Stimulated activated naive B cell treated with anti-CD40 and anti-IgM and Interleukin-4, amounts not matched to agents 10 μg/mL and 1 μg/mL and 100 μg/mL, for 72 hours (primary cell): ENCODE measurements around the gene ANKEF1.
"Not testable (repeated sequence)": the region's sequence is repeated elsewhere in the genome, so short reads cannot be mapped to it uniquely, and the experiment has no call there.

ENCODE experiments used
- ATAC-seq, 2 donors: fragments of 150-1000 bp; cut with Tn5 transposase; replicated peaks; 2 replicates each; pipeline ENCODE4 v1.10.0; 2021; ENCODE audit warnings: moderate library complexity in 1 of 2
- DNase-seq: peaks from one replicate; pipeline ENCODE4 v3.0.0; 2021
- H3K27ac Mint-ChIP-seq: one replicate; pipeline ENCODE4 v1.8.0; 2022; ENCODE audit warnings: mild to moderate bottlenecking, mixed read lengths
- H3K27me3 Mint-ChIP-seq, 2 donors: one replicate each; pipeline ENCODE4 v1.8.0; 2022; ENCODE audit warnings: mixed read lengths in 2 of 2
- H3K36me3 Mint-ChIP-seq, 2 donors: one replicate each; pipeline ENCODE4 v1.8.0; 2022; ENCODE audit warnings: mixed read lengths in 2 of 2, mild to moderate bottlenecking in 1 of 2
- H3K4me1 Mint-ChIP-seq, 2 donors: one replicate each; pipeline ENCODE4 v1.8.0; 2022; ENCODE audit warnings: mixed read lengths in 2 of 2, mild to moderate bottlenecking in 1 of 2
- H3K4me3 Mint-ChIP-seq, 2 donors: one replicate each; pipeline ENCODE4 v1.8.0; 2022; ENCODE audit warnings: mild to moderate bottlenecking in 2 of 2, mixed read lengths in 2 of 2, moderate library complexity in 1 of 2
- H3K9me3 Mint-ChIP-seq, 2 donors: one replicate each; pipeline ENCODE4 v1.8.0; 2022; ENCODE audit warnings: mixed read lengths in 2 of 2, mild to moderate bottlenecking in 1 of 2

Gene ANKEF1

DNA sequence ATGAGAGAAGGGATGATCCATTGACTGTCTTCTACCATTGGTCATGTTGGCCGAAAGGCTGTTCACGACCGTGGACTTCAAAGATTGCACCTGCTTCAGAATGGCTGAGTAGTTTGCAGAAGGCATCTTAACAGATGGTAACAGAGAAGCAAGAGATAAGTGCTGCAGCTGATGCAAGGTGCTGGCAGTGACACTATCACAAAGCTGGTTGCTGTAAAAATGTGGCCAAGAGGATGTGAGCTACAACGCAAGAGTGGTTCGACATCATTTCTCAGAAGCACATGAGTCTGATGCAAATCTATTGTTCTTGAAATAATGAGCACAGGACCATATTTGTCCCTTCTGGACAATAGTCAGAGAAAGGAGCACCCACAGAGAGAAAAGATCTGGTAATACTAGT, 27.0 kb upstream of the ANKEF1 start:
- H3K4me1 Mint-ChIP-seq = no peaks in the 10 kb centered on the region
- ATAC-seq = peak; percentile 65 to 67

DNA sequence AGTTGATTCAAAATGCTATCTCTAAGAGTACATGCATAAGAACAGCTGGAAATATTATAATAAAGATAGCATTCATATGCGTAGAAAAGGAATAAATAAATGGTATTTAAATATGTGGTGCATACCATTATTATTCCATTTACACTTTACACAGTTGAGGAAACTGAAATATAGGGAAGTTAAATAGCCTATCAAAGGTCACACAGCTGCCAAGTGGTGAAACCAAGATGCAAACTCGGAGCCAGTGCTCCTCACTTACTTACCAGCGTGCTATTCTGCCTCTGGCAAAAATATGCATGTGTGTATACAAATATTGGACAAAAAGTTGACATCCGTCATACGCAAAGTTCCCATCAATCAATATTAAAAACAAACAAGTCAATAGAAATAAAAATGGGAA, 22.3 kb upstream of the ANKEF1 start:
- DNase-seq (no peak), ATAC-seq (no peak)
- H3K9me3 Mint-ChIP-seq = peaks cover 0 to 3% of the 10 kb centered on the region in 2 donors
- H3K27me3 Mint-ChIP-seq = peaks cover 16 to 18% of the 10 kb centered on the region in 2 donors
- H3K4me3 Mint-ChIP-seq = no peak overlapping the region
- H3K4me1 Mint-ChIP-seq = no peaks in the 10 kb centered on the region
- H3K36me3 Mint-ChIP-seq = no peaks in the 10 kb centered on the region
- H3K27ac Mint-ChIP-seq = no peak overlapping the region

More for the DNA sequence above, 27.0 kb upstream of the ANKEF1 start:
- Mint-ChIP-seq H3K27ac (no peak overlapping the region), H3K36me3 (no peaks in the 10 kb centered on the region), H3K27me3 (peaks cover 9 to 22% of the 10 kb centered on the region in 2 donors), H3K9me3 (peaks cover 0 to 3% of the 10 kb centered on the region in 2 donors), H3K4me3 (no peak overlapping the region)
- DNase-seq = no peak

DNA sequence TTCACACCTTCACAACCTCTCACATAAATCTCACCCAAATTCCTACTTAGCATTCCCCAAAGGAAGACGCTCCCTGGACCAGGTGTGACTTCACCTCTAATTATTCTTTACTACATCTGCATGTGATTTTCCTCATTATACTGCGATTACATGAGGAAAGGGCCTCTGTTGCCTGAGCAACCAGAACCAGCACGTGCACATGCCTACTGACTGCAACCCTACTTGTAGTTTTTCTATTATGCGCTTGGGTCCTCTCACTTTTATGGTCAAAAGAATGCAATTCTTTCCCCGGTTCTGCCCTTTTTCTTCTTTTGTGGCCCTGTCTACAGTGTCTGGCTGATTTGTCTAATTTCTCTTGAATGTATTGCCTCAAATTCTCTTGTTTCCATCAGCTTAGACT, 20.4 kb upstream of the ANKEF1 start:
- H3K27me3 Mint-ChIP-seq = peaks cover 7 to 16% of the 10 kb centered on the region in 2 donors
- no peak overlapping the region for H3K27ac Mint-ChIP-seq
- no peaks in the 10 kb centered on the region for H3K9me3 Mint-ChIP-seq
- no peak overlapping the region for H3K4me3 Mint-ChIP-seq
- ATAC-seq = no peak
- no peaks in the 10 kb centered on the region for H3K4me1 Mint-ChIP-seq
- DNase-seq = no peak
- H3K36me3 Mint-ChIP-seq = no peaks in the 10 kb centered on the region

DNA sequence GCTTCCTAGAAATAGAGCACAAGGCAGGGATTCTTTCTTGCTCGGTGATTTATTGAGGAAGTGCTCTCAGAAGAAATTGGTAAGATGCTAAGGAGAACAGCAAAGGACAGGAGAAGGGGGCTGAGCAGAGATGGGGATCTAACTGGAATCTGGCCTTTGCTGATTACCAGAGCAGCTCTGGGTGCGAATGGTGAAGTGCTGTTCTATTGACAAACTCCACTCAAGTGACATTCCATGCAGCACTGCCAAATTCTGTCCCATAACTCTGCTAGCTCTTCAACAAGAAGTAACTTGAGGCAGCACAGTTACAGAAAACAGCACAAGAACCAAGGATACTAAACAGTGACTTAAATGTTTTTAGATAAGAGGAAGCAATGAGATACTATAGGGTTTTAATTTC, 13.8 kb upstream of the ANKEF1 start:
- H3K27ac Mint-ChIP-seq = no peak overlapping the region

DNA sequence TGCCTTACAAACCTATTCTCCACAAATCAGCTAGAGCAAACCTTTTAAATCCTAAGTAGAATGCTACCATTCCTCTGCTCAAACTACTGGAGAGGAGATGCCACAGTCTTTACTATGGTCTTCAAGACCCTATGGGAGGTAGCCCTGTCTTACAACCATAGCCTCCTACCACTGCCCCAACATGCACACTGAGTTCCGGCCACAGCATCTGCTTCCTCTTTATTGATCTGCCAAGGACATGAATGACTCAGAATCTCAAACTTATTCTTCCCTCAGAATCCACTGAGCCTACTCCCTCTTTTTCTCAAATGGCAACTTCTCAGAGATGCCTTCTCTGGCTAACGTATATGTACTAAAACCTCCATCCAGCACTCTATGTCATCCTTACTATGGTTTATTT, 12.2 kb upstream of the ANKEF1 start:
- Mint-ChIP-seq H3K27me3 (peaks cover 31 to 43% of the 10 kb centered on the region in 2 donors), H3K36me3 (peaks cover 0 to 2% of the 10 kb centered on the region in 2 donors), H3K4me1 (no peaks in the 10 kb centered on the region), H3K9me3 (peaks cover 0 to 1% of the 10 kb centered on the region in 2 donors), H3K27ac (no peak overlapping the region), H3K4me3 (no peak overlapping the region)
- DNase-seq (no peak), ATAC-seq (no peak)

More for the DNA sequence above, 13.8 kb upstream of the ANKEF1 start:
- no peak for DNase-seq
- Mint-ChIP-seq H3K4me1 (no peaks in the 10 kb centered on the region), H3K36me3 (peaks cover 0 to 2% of the 10 kb centered on the region in 2 donors), H3K9me3 (no peaks in the 10 kb centered on the region), H3K27me3 (peaks cover 31 to 32% of the 10 kb centered on the region in 2 donors), H3K4me3 (no peak overlapping the region)
- no peak for ATAC-seq

DNA sequence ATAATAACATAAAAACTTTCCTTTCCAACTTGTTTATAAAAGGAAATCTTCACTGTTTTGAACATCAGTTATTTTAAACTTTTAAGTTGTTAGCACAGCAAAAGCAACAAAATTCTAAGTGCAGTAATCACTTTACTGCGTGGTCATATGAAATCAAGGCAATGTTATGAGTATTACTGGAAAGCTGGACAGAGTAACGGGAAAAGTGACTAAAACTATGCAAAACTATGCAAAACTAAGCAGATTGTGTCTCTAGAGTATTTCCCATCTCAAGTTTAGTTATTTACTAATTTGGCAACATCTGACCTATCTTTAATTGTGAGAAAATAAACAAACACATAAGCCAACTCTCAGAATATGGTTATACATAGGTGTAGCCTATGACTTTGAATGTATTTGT, 10.9 kb upstream of the ANKEF1 start:
- peaks cover 39 to 48% of the 10 kb centered on the region in 2 donors for H3K27me3 Mint-ChIP-seq
- no peak overlapping the region for H3K27ac Mint-ChIP-seq
- peaks cover 0 to 2% of the 10 kb centered on the region in 2 donors for H3K36me3 Mint-ChIP-seq

DNA sequence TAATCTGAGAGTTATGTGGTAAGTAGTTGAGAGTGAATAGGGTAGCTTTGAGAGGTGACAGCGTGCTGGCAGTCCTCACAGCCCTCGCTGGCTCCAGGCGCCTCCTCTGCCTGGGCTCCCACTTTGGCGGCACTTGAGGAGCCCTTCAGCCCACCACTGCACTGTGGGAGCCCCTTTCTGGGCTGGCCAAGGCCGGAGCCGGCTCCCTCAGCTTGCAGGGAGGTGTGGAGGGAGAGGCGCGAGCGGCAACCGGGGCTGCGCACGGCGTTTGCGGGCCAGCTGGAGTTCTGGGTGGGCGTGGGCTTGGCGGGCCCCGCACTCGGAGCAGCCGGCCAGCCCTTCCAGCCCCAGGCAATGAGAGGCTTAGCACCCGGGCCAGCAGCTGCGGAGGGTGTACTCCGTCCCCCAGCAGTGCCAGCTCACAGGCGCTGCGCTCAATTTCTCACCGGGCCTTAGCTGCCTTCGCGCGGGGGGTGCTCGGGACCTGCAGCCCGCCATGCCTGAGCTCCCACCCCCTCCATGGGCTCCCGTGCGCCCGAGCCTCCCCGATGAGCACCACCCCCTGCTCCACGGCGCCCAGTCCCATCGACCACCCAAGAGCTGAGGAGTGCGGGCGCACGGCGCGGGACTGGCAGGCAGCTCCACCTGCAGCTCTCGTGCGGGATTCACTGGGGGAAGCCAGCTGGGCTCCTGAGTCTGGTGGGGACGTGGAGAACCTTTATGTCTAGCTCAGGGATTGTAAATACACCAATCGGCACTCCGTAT, 3.2 kb upstream of the ANKEF1 start:
- not testable (repeated sequence) for DNase-seq, H3K36me3 Mint-ChIP-seq, H3K9me3 Mint-ChIP-seq, ATAC-seq, H3K4me1 Mint-ChIP-seq, H3K27ac Mint-ChIP-seq, H3K4me3 Mint-ChIP-seq
- peaks cover 19 to 33% of the 10 kb centered on the region in 2 donors for H3K27me3 Mint-ChIP-seq

More for the DNA sequence above, 10.9 kb upstream of the ANKEF1 start:
- H3K4me3 Mint-ChIP-seq = no peak overlapping the region
- ATAC-seq = no peak
- DNase-seq = no peak
- H3K9me3 Mint-ChIP-seq = peaks cover 0 to 3% of the 10 kb centered on the region in 2 donors
- no peaks in the 10 kb centered on the region for H3K4me1 Mint-ChIP-seq

DNA sequence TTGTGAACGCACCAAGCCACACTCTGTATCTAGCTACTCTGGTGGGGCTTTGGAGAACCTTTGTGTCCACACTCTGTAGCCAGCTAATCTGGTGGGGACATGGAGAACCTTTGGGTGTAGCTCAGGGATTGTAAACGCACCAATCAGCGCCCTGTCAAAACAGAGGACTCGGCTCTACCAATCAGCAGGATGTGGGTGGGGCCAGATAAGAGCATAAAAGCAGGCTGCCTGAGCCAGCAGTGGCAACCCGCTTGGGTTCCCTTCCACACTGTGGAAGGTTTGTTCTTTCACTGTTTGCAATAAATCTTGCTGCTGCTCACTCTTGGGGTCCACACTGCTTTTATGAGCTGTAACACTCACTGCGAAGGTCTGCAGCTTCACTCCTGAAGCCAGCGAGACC, 2.5 kb upstream of the ANKEF1 start:
- ATAC-seq, H3K4me1 Mint-ChIP-seq, H3K9me3 Mint-ChIP-seq, H3K4me3 Mint-ChIP-seq, H3K27ac Mint-ChIP-seq, DNase-seq, H3K36me3 Mint-ChIP-seq: not testable (repeated sequence)
- H3K27me3 Mint-ChIP-seq = peaks cover 14 to 33% of the 10 kb centered on the region in 2 donors

DNA sequence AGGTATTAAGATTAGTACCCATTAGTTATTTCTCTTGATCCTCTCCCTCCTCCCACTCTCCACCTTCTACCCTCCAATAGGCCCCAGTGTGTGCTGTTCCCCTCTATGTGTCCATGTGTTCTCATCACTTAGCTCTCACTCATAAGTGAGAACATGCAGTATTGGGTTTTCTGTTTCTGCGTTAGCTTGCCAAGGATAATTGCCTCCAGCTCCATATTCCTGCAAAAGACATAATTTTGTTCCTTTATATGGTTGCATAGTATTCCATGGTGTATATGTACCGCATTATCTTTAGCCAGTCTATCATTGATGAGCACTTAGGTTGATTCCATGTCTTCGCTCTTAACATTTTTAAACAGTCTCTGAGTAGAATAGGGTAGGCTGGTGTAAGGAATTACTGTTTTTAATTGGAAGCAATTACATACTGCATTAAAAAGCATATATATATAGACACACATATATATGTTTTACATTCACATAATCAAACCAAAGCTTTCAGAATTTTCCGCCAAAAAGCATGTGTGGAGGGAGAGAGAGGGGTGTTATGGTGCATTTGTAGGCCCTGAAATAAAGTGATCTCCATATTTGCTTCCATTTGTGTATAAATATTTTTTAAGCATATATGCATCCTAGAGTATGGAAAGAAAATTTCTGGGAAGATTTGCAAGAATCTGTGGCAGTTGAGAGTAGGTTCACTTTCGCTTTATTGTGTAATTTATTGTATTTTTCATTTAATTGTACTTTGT, 709 bp upstream of the ANKEF1 start:
- Mint-ChIP-seq H3K4me1 (peaks cover 0 to 3% of the 10 kb centered on the region in 2 donors), H3K27ac (no peak overlapping the region), H3K27me3 (peaks cover 7 to 23% of the 10 kb centered on the region in 2 donors), H3K36me3 (peaks cover 0 to 2% of the 10 kb centered on the region in 2 donors), H3K4me3 (no peak overlapping the region), H3K9me3 (no peaks in the 10 kb centered on the region)
- ATAC-seq (no peak), DNase-seq (no peak)

DNA sequence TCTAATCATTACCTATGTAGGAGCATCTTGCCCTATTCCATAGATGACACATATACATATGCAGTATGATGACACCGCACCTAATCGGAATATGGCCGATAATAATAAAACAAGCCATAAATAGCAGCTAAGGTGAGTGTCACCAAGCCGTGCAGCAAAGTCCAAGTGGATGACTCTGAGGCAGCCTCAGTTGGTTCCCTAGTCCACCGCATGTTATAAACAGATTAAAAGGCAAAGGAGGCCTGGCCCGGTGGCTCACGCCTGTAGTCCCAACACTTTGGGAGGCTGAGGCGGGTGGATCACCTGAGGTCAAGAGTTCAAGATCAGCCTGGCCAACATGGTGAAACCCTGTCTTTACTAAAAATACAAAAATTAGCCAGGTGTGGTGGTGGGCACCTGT, 1.5 kb downstream of the ANKEF1 start:
- not testable (repeated sequence) for H3K4me3 Mint-ChIP-seq, H3K36me3 Mint-ChIP-seq, ATAC-seq, DNase-seq, H3K4me1 Mint-ChIP-seq, H3K27ac Mint-ChIP-seq, H3K9me3 Mint-ChIP-seq
- H3K27me3 Mint-ChIP-seq = peaks cover 1 to 11% of the 10 kb centered on the region in 2 donors

DNA sequence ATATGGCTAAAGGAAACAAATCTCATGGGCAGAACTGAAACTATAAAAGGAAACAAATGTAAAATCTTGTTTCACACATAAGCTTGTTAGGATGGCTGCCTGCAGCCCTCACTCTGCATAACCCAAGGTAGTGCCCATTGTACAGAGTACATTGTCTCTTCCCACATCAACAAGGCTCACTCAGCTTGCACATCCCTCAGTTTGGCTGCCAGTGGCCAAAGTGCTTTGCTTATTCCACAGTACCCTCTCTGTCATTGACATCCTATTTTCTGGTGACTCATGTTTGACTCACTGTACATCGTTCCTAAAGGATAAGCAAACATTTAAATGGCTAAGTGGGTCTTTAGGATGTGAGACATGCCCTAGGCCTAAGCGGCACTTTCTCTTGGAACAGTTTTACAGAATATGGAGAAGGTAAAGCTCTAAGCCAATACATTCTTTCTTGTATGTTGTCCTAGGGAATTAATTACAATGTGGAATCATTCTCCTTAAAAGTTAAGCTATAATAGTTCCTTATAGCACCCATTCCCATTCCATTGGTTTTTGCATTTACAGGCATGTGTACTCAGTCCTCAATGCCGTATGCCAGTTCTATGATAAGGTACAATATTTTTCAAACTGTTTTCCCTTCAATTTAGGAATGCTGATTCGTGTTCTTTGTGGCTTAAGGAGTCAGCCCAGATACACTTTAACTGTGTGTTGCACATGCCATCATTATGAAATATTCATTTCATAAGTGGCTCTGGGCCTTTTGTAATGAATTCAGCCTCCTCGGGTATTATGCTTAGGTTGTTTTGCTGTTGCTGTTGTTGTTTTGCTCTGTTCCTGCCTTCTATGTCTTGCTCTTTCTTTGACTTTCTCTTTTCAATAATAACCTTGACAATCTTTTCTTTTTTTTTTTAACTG, 5.5 kb downstream of the ANKEF1 start:
- no peaks in the 10 kb centered on the region for H3K9me3 Mint-ChIP-seq
- H3K27ac Mint-ChIP-seq = no peak overlapping the region
- DNase-seq (no peak), ATAC-seq (no peak)
- H3K27me3 Mint-ChIP-seq = no peaks in the 10 kb centered on the region
- peaks cover 0 to 5% of the 10 kb centered on the region in 2 donors for H3K4me1 Mint-ChIP-seq
- H3K36me3 Mint-ChIP-seq = peaks cover 5 to 6% of the 10 kb centered on the region in 2 donors
- no peak overlapping the region for H3K4me3 Mint-ChIP-seq

DNA sequence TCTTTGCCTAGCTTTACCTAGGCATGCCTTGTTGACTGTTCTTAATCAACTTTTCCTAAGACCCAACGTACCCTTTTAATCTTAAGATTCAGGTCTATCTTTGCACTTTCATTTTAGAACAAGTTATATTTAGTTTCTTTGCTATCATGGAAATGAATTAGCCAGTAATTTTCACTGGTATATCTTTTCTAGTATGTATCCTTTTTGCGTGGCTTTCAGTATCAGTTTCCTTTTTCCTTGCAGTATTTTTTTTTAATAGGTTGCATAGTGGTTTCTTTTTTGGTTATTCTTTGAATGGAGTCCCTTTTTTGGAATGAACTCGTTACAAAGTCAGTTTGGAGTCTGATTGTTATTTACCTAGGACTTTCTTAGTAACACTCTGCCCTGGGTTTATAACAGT, 7.3 kb downstream of the ANKEF1 start:
- ATAC-seq = no peak
- peaks cover 0 to 2% of the 10 kb centered on the region in 2 donors for H3K4me1 Mint-ChIP-seq
- no peak for DNase-seq
- H3K27me3 Mint-ChIP-seq = no peaks in the 10 kb centered on the region
- H3K36me3 Mint-ChIP-seq = peaks cover 5 to 6% of the 10 kb centered on the region in 2 donors
- H3K27ac Mint-ChIP-seq = no peak overlapping the region
- no peak overlapping the region for H3K4me3 Mint-ChIP-seq
- H3K9me3 Mint-ChIP-seq = no peaks in the 10 kb centered on the region

DNA sequence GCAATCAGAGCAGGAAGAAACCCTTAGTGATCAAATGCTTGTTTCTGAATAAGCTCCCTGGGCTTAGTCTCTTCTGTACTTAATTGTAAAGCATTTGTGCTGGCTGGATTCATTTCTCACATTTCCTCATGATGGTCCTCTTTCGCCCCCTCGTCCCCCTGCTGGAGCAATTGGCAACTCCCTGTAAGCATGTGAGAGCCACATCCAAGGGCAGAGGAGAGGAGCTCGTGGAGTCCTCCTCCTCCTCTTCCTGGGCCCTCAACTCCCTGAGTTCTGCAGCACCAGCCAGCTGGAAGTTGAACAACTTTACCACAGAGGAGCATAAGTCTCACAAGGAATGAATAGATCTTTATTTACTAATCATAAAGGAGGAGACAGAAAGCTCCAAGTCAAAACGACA, 12.6 kb downstream of the ANKEF1 start:
- no peaks in the 10 kb centered on the region for H3K9me3 Mint-ChIP-seq
- DNase-seq = no peak
- H3K4me3 Mint-ChIP-seq = no peak overlapping the region
- H3K4me1 Mint-ChIP-seq = no peaks in the 10 kb centered on the region
- ATAC-seq = no peak
- no peak overlapping the region for H3K27ac Mint-ChIP-seq
- H3K27me3 Mint-ChIP-seq = no peaks in the 10 kb centered on the region
- H3K36me3 Mint-ChIP-seq = peaks cover 10 to 11% of the 10 kb centered on the region in 2 donors

DNA sequence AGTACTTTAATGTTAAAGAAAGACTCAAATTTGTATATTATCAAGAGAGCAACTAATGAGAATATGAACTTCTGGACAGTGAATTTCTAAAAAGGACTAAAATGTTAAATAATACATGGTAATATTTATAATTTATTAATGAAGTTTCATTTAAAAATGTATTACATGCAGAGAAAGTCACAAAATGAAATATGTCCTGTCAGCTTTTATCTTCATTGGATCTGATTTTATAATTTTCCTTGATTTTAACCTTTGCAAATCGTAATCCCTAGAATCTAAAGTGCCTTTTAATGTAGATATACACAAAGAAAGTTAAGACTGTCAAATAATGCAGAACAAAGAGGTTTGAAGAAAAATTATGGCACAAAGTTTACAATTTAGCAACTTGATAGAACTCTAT, 16.4 kb downstream of the ANKEF1 start:
- no peaks in the 10 kb centered on the region for H3K9me3 Mint-ChIP-seq
- peaks cover 15 to 24% of the 10 kb centered on the region in 2 donors for H3K36me3 Mint-ChIP-seq
- no peak for ATAC-seq
- no peaks in the 10 kb centered on the region for H3K4me1 Mint-ChIP-seq
- no peak for DNase-seq
- H3K27me3 Mint-ChIP-seq = no peaks in the 10 kb centered on the region
- no peak overlapping the region for H3K4me3 Mint-ChIP-seq
- no peak overlapping the region for H3K27ac Mint-ChIP-seq
